Stimulated activated naive CD8-positive, alpha-beta T cell treated with anti-CD3 and anti-CD28 coated beads, Interleukin-15, amount 100 ng/mL, for 72 hours (primary cell): ENCODE data around the gene IL21R.
"Not testable (repeated sequence)": the region's sequence is repeated elsewhere in the genome, so short reads cannot be mapped to it uniquely, and the experiment has no call there.

ENCODE experiments used
- ATAC-seq: fragments of 150-1000 bp; cut with Tn5 transposase; 2 replicates; pipeline ENCODE4 v1.10.0; 2021; ENCODE audit warnings: mild to moderate bottlenecking, moderate library complexity
- DNase-seq, 2 donors: peaks; one replicate each; pipeline ENCODE4 v3.0.0; 2021 to 2022
- H3K27ac Mint-ChIP-seq, 2 donors: one replicate each; pipeline ENCODE4 v1.8.0; 2022; ENCODE audit warnings: mild to moderate bottlenecking in 2 of 2, mixed read lengths in 2 of 2, moderate library complexity in 2 of 2
- H3K27me3 Mint-ChIP-seq: one replicate; pipeline ENCODE4 v1.8.0; 2022; ENCODE audit warnings: mixed read lengths
- H3K4me1 Mint-ChIP-seq: one replicate; pipeline ENCODE4 v1.8.0; 2022; ENCODE audit warnings: mild to moderate bottlenecking, mixed read lengths
- H3K4me3 Mint-ChIP-seq, 2 donors: one replicate each; pipeline ENCODE4 v1.8.0; 2022; ENCODE audit warnings: mild to moderate bottlenecking in 2 of 2, mixed read lengths in 2 of 2, moderate library complexity in 1 of 2
- H3K9me3 Mint-ChIP-seq, 2 donors: one replicate each; pipeline ENCODE4 v1.8.0; 2022; ENCODE audit warnings: mixed read lengths in 2 of 2

Gene IL21R

GRCh38 chr16:27424772-27425498 lies 23.0 kb downstream of the IL21R start:
- Mint-ChIP-seq H3K4me3 (peak overlapping the region; percentile 10 to 56), H3K4me1 (peaks cover 88% of the 10 kb centered on the region), H3K9me3 (peaks cover 20 to 22% of the 10 kb centered on the region in 2 donors)

GRCh38 chr16:27425961-27426360 lies 24.0 kb downstream of the IL21R start:
- ATAC-seq (no peak), DNase-seq (no peak)

More at GRCh38 chr16:27424772-27425498, 23.0 kb downstream of the IL21R start:
- peak overlapping the region; percentile 34 to 86 for H3K27ac Mint-ChIP-seq
- ATAC-seq (no peak), DNase-seq (peak; percentile 0 to 10)
- no peaks in the 10 kb centered on the region for H3K27me3 Mint-ChIP-seq

GRCh38 chr16:27426423-27427408 lies 24.7 kb downstream of the IL21R start:
- peaks cover 89% of the 10 kb centered on the region for H3K4me1 Mint-ChIP-seq
- peak overlapping the region; percentile 88 to 90 for H3K27ac Mint-ChIP-seq
- H3K27me3 Mint-ChIP-seq, result no peaks in the 10 kb centered on the region
- peak; percentile 95 for ATAC-seq
- peak; percentile 67 to 82 for DNase-seq
- H3K9me3 Mint-ChIP-seq, result peaks cover 8 to 9% of the 10 kb centered on the region in 2 donors
- H3K4me3 Mint-ChIP-seq, result peak overlapping the region; percentile 69

More at GRCh38 chr16:27425961-27426360, 24.0 kb downstream of the IL21R start:
- no peaks in the 10 kb centered on the region for H3K27me3 Mint-ChIP-seq
- H3K9me3 Mint-ChIP-seq, result peaks cover 11 to 12% of the 10 kb centered on the region in 2 donors
- peaks cover 88% of the 10 kb centered on the region for H3K4me1 Mint-ChIP-seq
- H3K27ac Mint-ChIP-seq, result peak overlapping the region; percentile 88 to 90
- peak overlapping the region; percentile 69 for H3K4me3 Mint-ChIP-seq

GRCh38 chr16:27427538-27427937 lies 25.6 kb downstream of the IL21R start:
- Mint-ChIP-seq H3K4me1 (peaks cover 91% of the 10 kb centered on the region), H3K27me3 (no peaks in the 10 kb centered on the region), H3K9me3 (peaks cover under 1 to 1% of the 10 kb centered on the region in 2 donors), H3K4me3 (peak overlapping the region; percentile 69), H3K27ac (peak overlapping the region; percentile 48 to 90)
- DNase-seq (no peak), ATAC-seq (no peak)

GRCh38 chr16:27428026-27428785 lies 26.2 kb downstream of the IL21R start:
- no peak for ATAC-seq
- H3K27me3 Mint-ChIP-seq, result no peaks in the 10 kb centered on the region
- H3K4me3 Mint-ChIP-seq, result peak overlapping the region; percentile 37 to 62

GRCh38 chr16:27429330-27429871 lies 27.4 kb downstream of the IL21R start:
- Mint-ChIP-seq H3K27me3 (no peaks in the 10 kb centered on the region), H3K4me1 (peaks cover 84% of the 10 kb centered on the region), H3K9me3 (no peaks in the 10 kb centered on the region), H3K4me3 (peak overlapping the region; percentile 33 to 56), H3K27ac (peak overlapping the region; percentile 76 to 80)
- DNase-seq, result no peak
- no peak for ATAC-seq

More at GRCh38 chr16:27428026-27428785, 26.2 kb downstream of the IL21R start:
- peaks cover 96% of the 10 kb centered on the region for H3K4me1 Mint-ChIP-seq
- DNase-seq, result peak in 1 of 2 donors; percentile 1
- no peaks in the 10 kb centered on the region for H3K9me3 Mint-ChIP-seq
- peak overlapping the region; percentile 57 to 63 for H3K27ac Mint-ChIP-seq

- ATAC-seq (no peak), DNase-seq (peak in 1 of 2 donors; percentile 0)
- Mint-ChIP-seq H3K9me3 (no peaks in the 10 kb centered on the region), H3K27me3 (no peaks in the 10 kb centered on the region), H3K4me1 (peaks cover 78% of the 10 kb centered on the region), H3K27ac (peak overlapping the region in 1 of 2 donors; percentile 59), H3K4me3 (peak overlapping the region in 1 of 2 donors; percentile 21)
Observed at GRCh38 chr16:27429981-27430441, 28.0 kb downstream of the IL21R start.

GRCh38 chr16:27430512-27430911 lies 28.5 kb downstream of the IL21R start:
- no peak for ATAC-seq
- no peak for DNase-seq
- Mint-ChIP-seq H3K27ac (peak overlapping the region in 1 of 2 donors; percentile 52), H3K4me3 (peak overlapping the region in 1 of 2 donors; percentile 9), H3K4me1 (peaks cover 73% of the 10 kb centered on the region), H3K27me3 (no peaks in the 10 kb centered on the region), H3K9me3 (no peaks in the 10 kb centered on the region)

- H3K4me1 Mint-ChIP-seq, result peaks cover 72% of the 10 kb centered on the region
- no peaks in the 10 kb centered on the region for H3K9me3 Mint-ChIP-seq
- H3K4me3 Mint-ChIP-seq, result no peak overlapping the region
- DNase-seq (peak in 1 of 2 donors; percentile 0), ATAC-seq (no peak)
- no peaks in the 10 kb centered on the region for H3K27me3 Mint-ChIP-seq
- H3K27ac Mint-ChIP-seq, result no peak overlapping the region
Observed at GRCh38 chr16:27430923-27431484, 29.0 kb downstream of the IL21R start.

- DNase-seq (peak in 1 of 2 donors; percentile 1), ATAC-seq (peak; percentile 19)
- H3K4me1 Mint-ChIP-seq, result peaks cover 66% of the 10 kb centered on the region
- peak overlapping the region; percentile 59 to 81 for H3K27ac Mint-ChIP-seq
- H3K4me3 Mint-ChIP-seq, result no peak overlapping the region
- no peaks in the 10 kb centered on the region for H3K9me3 Mint-ChIP-seq
- H3K27me3 Mint-ChIP-seq, result no peaks in the 10 kb centered on the region
Observed at GRCh38 chr16:27431773-27432532, 30.0 kb downstream of the IL21R start.

- H3K4me1 Mint-ChIP-seq, result peaks cover 60% of the 10 kb centered on the region
- H3K27ac Mint-ChIP-seq, result peak overlapping the region; percentile 48 to 81
- H3K9me3 Mint-ChIP-seq, result no peaks in the 10 kb centered on the region
- DNase-seq, result no peak
- no peak for ATAC-seq
- H3K27me3 Mint-ChIP-seq, result no peaks in the 10 kb centered on the region
- H3K4me3 Mint-ChIP-seq, result no peak overlapping the region
Observed at GRCh38 chr16:27432558-27432957, 30.6 kb downstream of the IL21R start.

- not testable (repeated sequence) for H3K4me3 Mint-ChIP-seq, H3K27me3 Mint-ChIP-seq, ATAC-seq, H3K27ac Mint-ChIP-seq, H3K9me3 Mint-ChIP-seq, DNase-seq
- H3K4me1 Mint-ChIP-seq, result peaks cover 54% of the 10 kb centered on the region
Observed at GRCh38 chr16:27433191-27433590, 31.2 kb downstream of the IL21R start.

GRCh38 chr16:27433636-27434035 lies 31.7 kb downstream of the IL21R start:
- no peaks in the 10 kb centered on the region for H3K27me3 Mint-ChIP-seq
- ATAC-seq (no peak), DNase-seq (no peak)
- H3K9me3 Mint-ChIP-seq, result no peaks in the 10 kb centered on the region
- peak overlapping the region in 1 of 2 donors; percentile 27 for H3K27ac Mint-ChIP-seq
- H3K4me1 Mint-ChIP-seq, result peaks cover 50% of the 10 kb centered on the region
- no peak overlapping the region for H3K4me3 Mint-ChIP-seq
